Measurements from ENCODE around the gene AFP. TPM values are rescaled to one million over a fixed set of nuclear protein-coding genes. Genes with fewer than 3 reads are reported as not detected.
A peak's percentile ranks its signal among the peaks of the same experiment; 100 is the strongest.

Gene AFP
- total and polyA plus RNA-seq, 2 of the 13 experiments (the other 11 are each of a cell fraction or from before 2014, with no cell fraction given): 9,434 to 13,105 TPM

DNA sequence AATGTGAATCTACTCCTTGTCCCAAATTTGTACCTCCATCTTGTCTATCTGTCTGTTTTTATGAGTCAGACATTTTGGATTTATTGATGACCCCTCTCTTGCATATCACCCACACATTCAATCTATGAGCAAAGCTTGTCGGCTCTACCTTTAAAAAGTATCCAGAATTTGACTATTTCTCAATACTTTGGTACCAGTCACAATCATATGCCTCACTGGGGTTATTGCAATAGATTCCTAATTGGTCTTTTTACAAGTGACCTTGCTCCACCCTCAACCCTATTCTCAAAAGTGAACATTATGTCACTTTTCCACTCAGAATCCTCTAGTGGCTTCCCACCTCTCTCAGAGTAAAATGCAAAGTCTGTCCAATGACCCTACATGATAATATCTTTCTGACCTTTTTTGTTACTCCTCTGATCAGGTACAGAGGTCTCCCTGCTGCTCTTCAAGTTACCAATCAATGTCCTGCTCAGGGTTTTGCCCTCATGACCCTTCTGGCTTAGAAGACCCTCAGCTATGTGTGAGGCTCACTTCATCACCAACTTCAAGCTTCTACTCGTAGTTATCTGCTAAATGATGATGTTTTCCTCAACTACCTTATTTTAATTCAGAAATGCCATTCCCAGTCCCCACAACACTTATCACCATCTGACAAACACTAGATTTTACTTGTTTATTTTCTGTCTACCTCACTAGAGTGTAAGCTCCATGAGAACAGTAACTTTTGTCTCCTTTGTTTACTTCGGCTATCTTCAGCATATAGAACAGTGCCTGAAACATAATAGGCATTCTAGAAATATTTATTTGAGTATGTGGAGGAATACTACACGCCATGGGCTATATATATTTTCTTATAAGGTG, 22.4 kb downstream of the AFP start (continued):
- TF ChIP-seq, protein P1, sequence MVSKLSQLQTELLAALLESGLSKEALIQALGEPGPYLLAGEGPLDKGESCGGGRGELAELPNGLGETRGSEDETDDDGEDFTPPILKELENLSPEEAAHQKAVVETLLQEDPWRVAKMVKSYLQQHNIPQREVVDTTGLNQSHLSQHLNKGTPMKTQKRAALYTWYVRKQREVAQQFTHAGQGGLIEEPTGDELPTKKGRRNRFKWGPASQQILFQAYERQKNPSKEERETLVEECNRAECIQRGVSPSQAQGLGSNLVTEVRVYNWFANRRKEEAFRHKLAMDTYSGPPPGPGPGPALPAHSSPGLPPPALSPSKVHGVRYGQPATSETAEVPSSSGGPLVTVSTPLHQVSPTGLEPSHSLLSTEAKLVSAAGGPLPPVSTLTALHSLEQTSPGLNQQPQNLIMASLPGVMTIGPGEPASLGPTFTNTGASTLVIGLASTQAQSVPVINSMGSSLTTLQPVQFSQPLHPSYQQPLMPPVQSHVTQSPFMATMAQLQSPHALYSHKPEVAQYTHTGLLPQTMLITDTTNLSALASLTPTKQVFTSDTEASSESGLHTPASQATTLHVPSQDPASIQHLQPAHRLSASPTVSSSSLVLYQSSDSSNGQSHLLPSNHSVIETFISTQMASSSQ (IDR thresholded peaks at IDR 0.05; ENCODE audit: low read depth): no peak
- TF ChIP-seq, protein P1 (CRISPR knock-in tag; IDR thresholded peaks at IDR 0.05; ENCODE audit: borderline replicate concordance): no peak
- TF ChIP-seq SAP130 (CRISPR knock-in tag; IDR thresholded peaks at IDR 0.05; ENCODE audit: low read depth) (no peak), FOSL1 (CRISPR knock-in tag; IDR thresholded peaks at IDR 0.05; ENCODE audit: borderline replicate concordance) (0 out of 2 replicates have a peak, but pooled peaks have one; percentile 20), ETV6 (CRISPR knock-in tag; conservative IDR thresholded peaks at IDR 0.05) (no peak), POLR2G (IDR thresholded peaks at IDR 0.05; ENCODE audit: low read depth, low read length) (peak; percentile 59), MTF2 (CRISPR knock-in tag; IDR thresholded peaks at IDR 0.05; ENCODE audit: borderline replicate concordance) (no peak), POLR2AphosphoS5 (IDR thresholded peaks at IDR 0.05; ENCODE audit: low read depth, low read length) (peak; percentile 71), ZBTB7A (CRISPR knock-in tag; IDR thresholded peaks at IDR 0.05) (no peak), ZNF121 (CRISPR knock-in tag; IDR thresholded peaks at IDR 0.05) (no peak), BRD4 (CRISPR knock-in tag; IDR thresholded peaks at IDR 0.05) (no peak), RORA (CRISPR knock-in tag; IDR thresholded peaks at IDR 0.05) (no peak), ZNF792 (CRISPR knock-in tag; IDR thresholded peaks at IDR 0.05) (no peak), XRCC5 (optimal IDR thresholded peaks at IDR 0.05; ENCODE audit: low read length) (no peak), ZNF562 (CRISPR knock-in tag; IDR thresholded peaks at IDR 0.05; ENCODE audit: borderline replicate concordance) (no peak), SOX13 (IDR thresholded peaks at IDR 0.05) (no peak), SOX13 (CRISPR knock-in tag; conservative IDR thresholded peaks at IDR 0.05 in 1 of 2, IDR thresholded peaks at IDR 0.05 in 1 of 2) (peak in 1 of 2 experiments; percentile 31; a peak in 1 of 4 replicates), TAF1 (CRISPR knock-in tag; IDR thresholded peaks at IDR 0.05) (no peak), ZIK1 (CRISPR knock-in tag; IDR thresholded peaks at IDR 0.05; ENCODE audit: borderline replicate concordance, low read depth) (no peak), MED8 (CRISPR knock-in tag; IDR thresholded peaks at IDR 0.05; ENCODE audit: insufficient replicate concordance) (peak; percentile 15), ATF1 (CRISPR knock-in tag; IDR thresholded peaks at IDR 0.05) (peak; percentile 30; the same call in 1 of the 2 replicates), POLR2A (IDR thresholded peaks at IDR 0.05; ENCODE audit: insufficient read depth in 1 of 2, low read depth in 2 of 2, low read length in 2 of 2) (peak; percentile 10 to 70; a peak in 2 of 4 replicates), TGIF2 (CRISPR knock-in tag; IDR thresholded peaks at IDR 0.05) (0 out of 2 replicates have a peak, but pooled peaks have one; percentile 39), PAF1 (CRISPR knock-in tag; IDR thresholded peaks at IDR 0.05) (peak; percentile 88)
- TF ChIP-seq, protein P2, sequence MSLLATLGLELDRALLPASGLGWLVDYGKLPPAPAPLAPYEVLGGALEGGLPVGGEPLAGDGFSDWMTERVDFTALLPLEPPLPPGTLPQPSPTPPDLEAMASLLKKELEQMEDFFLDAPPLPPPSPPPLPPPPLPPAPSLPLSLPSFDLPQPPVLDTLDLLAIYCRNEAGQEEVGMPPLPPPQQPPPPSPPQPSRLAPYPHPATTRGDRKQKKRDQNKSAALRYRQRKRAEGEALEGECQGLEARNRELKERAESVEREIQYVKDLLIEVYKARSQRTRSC (CRISPR knock-in tag; IDR thresholded peaks at IDR 0.05; ENCODE audit: low read depth): no peak
- TF ChIP-seq, protein P3, sequence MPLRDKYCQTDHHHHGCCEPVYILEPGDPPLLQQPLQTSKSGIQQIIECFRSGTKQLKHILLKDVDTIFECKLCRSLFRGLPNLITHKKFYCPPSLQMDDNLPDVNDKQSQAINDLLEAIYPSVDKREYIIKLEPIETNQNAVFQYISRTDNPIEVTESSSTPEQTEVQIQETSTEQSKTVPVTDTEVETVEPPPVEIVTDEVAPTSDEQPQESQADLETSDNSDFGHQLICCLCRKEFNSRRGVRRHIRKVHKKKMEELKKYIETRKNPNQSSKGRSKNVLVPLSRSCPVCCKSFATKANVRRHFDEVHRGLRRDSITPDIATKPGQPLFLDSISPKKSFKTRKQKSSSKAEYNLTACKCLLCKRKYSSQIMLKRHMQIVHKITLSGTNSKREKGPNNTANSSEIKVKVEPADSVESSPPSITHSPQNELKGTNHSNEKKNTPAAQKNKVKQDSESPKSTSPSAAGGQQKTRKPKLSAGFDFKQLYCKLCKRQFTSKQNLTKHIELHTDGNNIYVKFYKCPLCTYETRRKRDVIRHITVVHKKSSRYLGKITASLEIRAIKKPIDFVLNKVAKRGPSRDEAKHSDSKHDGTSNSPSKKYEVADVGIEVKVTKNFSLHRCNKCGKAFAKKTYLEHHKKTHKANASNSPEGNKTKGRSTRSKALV (CRISPR knock-in tag; IDR thresholded peaks at IDR 0.05): 0 out of 2 replicates have a peak, but pooled peaks have one; percentile 26
